ENCODE results near the gene OCRL. TPM values are rescaled to one million over a fixed set of nuclear protein-coding genes. Genes with fewer than 3 reads are reported as not detected.

Gene OCRL
- total and polyA plus RNA-seq, 2 experiments from 2014 or later, result 10.6 to 17.2 TPM

GRCh38 chrX:129617420-129617819 lies 77.4 kb downstream of the OCRL start:
- Histone ChIP-seq H3K27me3 (replicated peaks; ENCODE audit: insufficient read depth) (no peaks in the 10 kb centered on the region), H3K4me1 (ENCODE audit: insufficient read depth) (no peaks in the 10 kb centered on the region), H3K36me3 (ENCODE audit: low read depth) (no peaks in the 10 kb centered on the region), H2AFZ (no peak overlapping the region), H3K79me2 (ENCODE audit: insufficient read depth) (no peaks in the 10 kb centered on the region), H4K20me1 (ENCODE audit: insufficient read depth) (no peaks in the 10 kb centered on the region), H3K4me3 (no peak overlapping the region), H3F3A (ENCODE audit: insufficient read depth) (no peaks in the 10 kb centered on the region), H3K27ac (no peak overlapping the region), H3K9me3 (ENCODE audit: low read depth) (no peaks in the 10 kb centered on the region), H3K9ac (no peak overlapping the region), H3K9me2 (ENCODE audit: insufficient read depth) (no peaks in the 10 kb centered on the region), H3K4me2 (ENCODE audit: unreplicated experiment) (no peak overlapping the region)
- TF ChIP-seq EZH2phosphoT487 (IDR thresholded peaks at IDR 0.05; ENCODE audit: insufficient read depth, low read depth), result no peak
- TF ChIP-seq EZH2 (IDR thresholded peaks at IDR 0.05; ENCODE audit: insufficient read depth, poor library complexity, severe bottlenecking), result no peak
- no peak for DNase-seq
- in situ Hi-C loops (cut with MboI), result no loop called here
- 64 to 68% methylated on average over 5 to 6 of the region's 6 CpGs for WGBS, 2 experiments (ENCODE audit: low coverage in 1 of 2, low lambda C conversion rate in 2 of 2, missing lambda C conversion rate in 2 of 2)

- no peak overlapping the region for H2AFZ ChIP-seq
- 51 to 69% methylated on average over 3 to 4 of the region's 4 CpGs for WGBS, 2 experiments (ENCODE audit: low coverage in 1 of 2, low lambda C conversion rate in 2 of 2, missing lambda C conversion rate in 2 of 2)
- H4K20me1 ChIP-seq (ENCODE audit: insufficient read depth), result no peaks in the 10 kb centered on the region
- in situ Hi-C loops (cut with MboI), result no loop called here
- H3K79me2 ChIP-seq (ENCODE audit: insufficient read depth), result no peaks in the 10 kb centered on the region
- H3K27ac ChIP-seq, result no peak overlapping the region
- no peaks in the 10 kb centered on the region for H3K9me3 ChIP-seq (ENCODE audit: low read depth)
- no peaks in the 10 kb centered on the region for H3K9me2 ChIP-seq (ENCODE audit: insufficient read depth)
- no peaks in the 10 kb centered on the region for H3K36me3 ChIP-seq (ENCODE audit: low read depth)
- no peaks in the 10 kb centered on the region for H3F3A ChIP-seq (ENCODE audit: insufficient read depth)
- no peak for DNase-seq
- no peak overlapping the region for H3K4me2 ChIP-seq (ENCODE audit: unreplicated experiment)
- no peaks in the 10 kb centered on the region for H3K4me1 ChIP-seq (ENCODE audit: insufficient read depth)
- no peak overlapping the region for H3K4me3 ChIP-seq
- no peak overlapping the region for H3K9ac ChIP-seq
- TF ChIP-seq EZH2 (IDR thresholded peaks at IDR 0.05; ENCODE audit: insufficient read depth, poor library complexity, severe bottlenecking), result no peak
- TF ChIP-seq EZH2phosphoT487 (IDR thresholded peaks at IDR 0.05; ENCODE audit: insufficient read depth, low read depth), result no peak
- H3K27me3 ChIP-seq (replicated peaks; ENCODE audit: insufficient read depth), result no peaks in the 10 kb centered on the region
Measured at GRCh38 chrX:129618997-129619396, 78.9 kb downstream of the OCRL start.

GRCh38 chrX:129622757-129623301 lies 82.8 kb downstream of the OCRL start:
- WGBS, 2 experiments (ENCODE audit: low coverage in 1 of 2, low lambda C conversion rate in 2 of 2, missing lambda C conversion rate in 2 of 2), result 86 to 90% methylated on average over 2 to 10 of the region's 10 CpGs
- no peak for DNase-seq
- no peaks in the 10 kb centered on the region for H4K20me1 ChIP-seq (ENCODE audit: insufficient read depth)
- H3K27ac ChIP-seq, result no peak overlapping the region
- in situ Hi-C loops (cut with MboI), result no loop called here
- no peak overlapping the region for H3K4me2 ChIP-seq (ENCODE audit: unreplicated experiment)
- no peaks in the 10 kb centered on the region for H3K27me3 ChIP-seq (replicated peaks; ENCODE audit: insufficient read depth)
- H3K9ac ChIP-seq, result no peak overlapping the region
- no peaks in the 10 kb centered on the region for H3F3A ChIP-seq (ENCODE audit: insufficient read depth)
- H3K9me3 ChIP-seq (ENCODE audit: low read depth), result no peaks in the 10 kb centered on the region
- TF ChIP-seq EZH2phosphoT487 (IDR thresholded peaks at IDR 0.05; ENCODE audit: insufficient read depth, low read depth), result no peak
- TF ChIP-seq EZH2 (IDR thresholded peaks at IDR 0.05; ENCODE audit: insufficient read depth, poor library complexity, severe bottlenecking), result no peak
- H3K36me3 ChIP-seq (ENCODE audit: low read depth), result no peaks in the 10 kb centered on the region
- no peaks in the 10 kb centered on the region for H3K9me2 ChIP-seq (ENCODE audit: insufficient read depth)
- H3K4me3 ChIP-seq, result no peak overlapping the region
- H2AFZ ChIP-seq, result no peak overlapping the region
- no peaks in the 10 kb centered on the region for H3K79me2 ChIP-seq (ENCODE audit: insufficient read depth)
- H3K4me1 ChIP-seq (ENCODE audit: insufficient read depth), result no peaks in the 10 kb centered on the region

- Histone ChIP-seq H4K20me1 (ENCODE audit: insufficient read depth) (no peaks in the 10 kb centered on the region), H3K27me3 (replicated peaks; ENCODE audit: insufficient read depth) (no peaks in the 10 kb centered on the region), H3K9me3 (ENCODE audit: low read depth) (no peaks in the 10 kb centered on the region), H3F3A (ENCODE audit: insufficient read depth) (no peaks in the 10 kb centered on the region), H2AFZ (no peak overlapping the region), H3K4me2 (ENCODE audit: unreplicated experiment) (no peak overlapping the region), H3K27ac (no peak overlapping the region), H3K9me2 (ENCODE audit: insufficient read depth) (no peaks in the 10 kb centered on the region), H3K79me2 (ENCODE audit: insufficient read depth) (no peaks in the 10 kb centered on the region), H3K4me1 (ENCODE audit: insufficient read depth) (no peaks in the 10 kb centered on the region), H3K4me3 (no peak overlapping the region), H3K36me3 (ENCODE audit: low read depth) (no peaks in the 10 kb centered on the region), H3K9ac (no peak overlapping the region)
- in situ Hi-C loops (cut with MboI), result loop anchor here (5.0 kb wide), 1 partner anchor 106 kb away; no protein-coding TSS in a partner anchor
- WGBS, 2 experiments (ENCODE audit: low coverage in 1 of 2, low lambda C conversion rate in 2 of 2, missing lambda C conversion rate in 2 of 2), result 2 to 4% methylated on average over 3 of the region's 3 CpGs
- no peak for TF ChIP-seq EZH2phosphoT487 (IDR thresholded peaks at IDR 0.05; ENCODE audit: insufficient read depth, low read depth)
- TF ChIP-seq EZH2 (IDR thresholded peaks at IDR 0.05; ENCODE audit: insufficient read depth, poor library complexity, severe bottlenecking), result no peak
- no peak for DNase-seq
Measured at GRCh38 chrX:129626026-129626425, 86.0 kb downstream of the OCRL start.
